Head of caudate nucleus (tissue), 42 donors: ENCODE results near the gene LAMP5.

Experiments
- DNase-seq, 42 donors: peaks; one replicate each; pipeline versions ENCODE4 v3.0.0 to v3.0.0-alpha.2; 2020 to 2021; ENCODE audit warnings: mixed read lengths in 7 of 42
- intact Hi-C: fragments of 100-400 bp; cut with DNase I; formaldehyde crosslinking; loops from one replicate; pipeline ENCODE4 v1.15.0; 2022

The LAMP5 gene

DNA sequence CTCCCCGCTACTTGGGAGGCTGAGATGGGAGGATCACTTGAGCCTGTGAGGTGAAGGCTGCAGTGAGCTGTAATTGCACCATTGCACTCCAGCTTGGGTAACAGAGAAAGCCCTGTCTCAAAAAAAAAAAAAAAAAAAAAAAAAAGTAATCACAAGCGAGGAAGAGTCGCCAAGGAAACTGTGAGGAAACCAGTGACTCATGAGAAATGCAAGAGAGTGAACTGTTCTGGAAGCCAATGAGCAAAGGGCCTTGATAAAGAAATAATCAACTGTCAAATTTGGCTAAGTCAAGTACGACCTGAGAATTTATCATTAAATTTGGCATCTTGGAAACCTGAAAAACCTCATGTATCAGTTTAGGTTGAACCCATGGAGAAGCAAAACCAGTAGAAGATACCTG, 16.1 kb upstream of the LAMP5 start:
- DNase-seq = peak in 1 of 42 donors; percentile 34
- intact Hi-C loops = no loop called here

DNA sequence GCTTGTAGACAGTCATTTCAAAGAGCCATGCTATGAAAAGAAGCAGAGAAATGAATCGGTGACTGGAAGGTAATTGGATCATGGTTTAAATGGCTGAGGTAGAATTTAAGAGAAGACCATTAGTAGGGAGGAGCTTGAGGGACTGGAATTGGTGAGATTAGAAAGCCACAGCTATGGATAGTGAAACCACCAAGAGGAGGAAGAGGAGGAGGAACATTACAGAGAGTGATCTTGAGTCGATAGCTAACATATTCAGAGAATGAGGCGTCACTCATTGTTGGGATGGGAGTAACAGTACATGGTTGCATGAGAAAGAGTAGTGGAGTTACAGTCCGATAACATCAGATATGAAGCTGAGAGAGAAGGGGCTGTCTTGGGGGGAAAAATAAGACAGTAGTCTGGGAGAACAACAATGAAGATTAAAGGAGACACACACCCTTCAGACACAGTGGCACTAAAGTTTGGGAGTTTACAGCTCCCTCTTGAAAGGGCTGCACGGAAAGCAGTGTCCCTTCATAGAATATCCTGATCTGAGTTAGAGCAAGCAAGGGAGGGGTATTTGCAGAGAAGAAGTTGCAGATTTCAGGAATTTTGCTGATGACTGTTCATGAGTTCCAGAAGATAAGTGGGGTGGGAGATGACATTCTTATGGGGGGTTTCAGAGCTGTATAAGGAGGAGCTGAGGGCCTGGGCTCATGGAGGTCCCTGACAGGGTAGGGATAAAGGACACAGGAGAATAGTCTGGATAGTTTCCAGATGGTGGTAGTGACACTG, 15.1 kb upstream of the LAMP5 start:
- DNase-seq = peak in 1 of 42 donors; percentile 15
- intact Hi-C loops = no loop called here

DNA sequence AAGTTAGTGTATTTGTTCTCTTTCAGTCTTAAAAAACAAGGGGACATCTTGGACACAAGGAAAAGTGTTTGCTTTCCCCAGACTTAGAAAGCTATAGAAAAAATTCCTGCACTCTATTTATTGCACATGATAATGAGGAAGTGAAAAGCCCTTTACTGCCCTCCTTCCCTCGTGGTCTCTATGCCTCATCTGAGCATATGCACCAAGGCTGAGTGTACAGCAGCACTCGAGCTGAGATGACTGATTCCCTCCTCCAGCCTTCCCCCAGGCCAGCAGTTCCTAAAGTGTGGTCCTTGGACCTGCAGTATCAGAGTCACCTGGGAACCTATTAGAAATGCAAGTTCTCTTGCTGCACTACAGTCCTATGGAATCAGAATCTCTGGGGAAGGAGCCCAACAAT, 14.3 kb upstream of the LAMP5 start:
- intact Hi-C loops = no loop called here
- DNase-seq = peak in 2 of 42 donors; percentile 26 to 39

- no peak for DNase-seq
- intact Hi-C loops = no loop called here
Observed at GRCh38 chr20:9501473-9501872, 12.9 kb upstream of the LAMP5 start.

GRCh38 chr20:9503526-9504245, 10.7 kb upstream of the LAMP5 start:
- DNase-seq = peak in 11 of 42 donors; percentile 7 to 58 (median 44)
- intact Hi-C loops = no loop called here

DNA sequence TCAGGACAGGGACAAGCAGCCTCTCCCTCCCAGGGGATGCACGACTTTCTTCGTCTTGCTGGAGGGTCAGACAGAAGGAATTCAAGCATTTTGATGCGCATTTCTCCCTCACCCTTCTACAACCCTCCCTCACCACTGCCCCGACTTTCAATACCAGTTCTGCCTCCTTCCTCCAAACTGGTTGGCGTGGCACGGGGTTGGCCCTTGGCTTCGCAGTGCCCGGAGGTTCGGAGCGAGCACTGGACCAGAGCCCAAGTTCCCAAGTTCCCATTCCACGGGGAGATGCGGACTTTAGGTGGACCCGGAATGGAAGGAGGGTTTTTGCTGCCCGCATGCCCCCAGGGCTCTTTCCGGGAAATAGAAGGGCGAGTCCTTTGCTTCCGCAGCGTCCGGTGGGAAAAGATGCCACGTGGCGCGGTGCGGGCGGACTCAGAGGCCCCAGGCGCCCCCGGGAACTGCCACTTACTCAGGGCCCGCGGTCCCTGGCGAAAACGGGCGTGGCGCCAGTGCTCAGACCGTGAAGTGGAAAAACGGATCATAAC, 8.0 kb upstream of the LAMP5 start:
- intact Hi-C loops = no loop called here
- DNase-seq = peak in 1 of 42 donors; percentile 48

GRCh38 chr20:9506964-9507369, 7.4 kb upstream of the LAMP5 start:
- peak in 30 of 42 donors; percentile 20 to 72 (median 51) for DNase-seq
- intact Hi-C loops = no loop called here

DNA sequence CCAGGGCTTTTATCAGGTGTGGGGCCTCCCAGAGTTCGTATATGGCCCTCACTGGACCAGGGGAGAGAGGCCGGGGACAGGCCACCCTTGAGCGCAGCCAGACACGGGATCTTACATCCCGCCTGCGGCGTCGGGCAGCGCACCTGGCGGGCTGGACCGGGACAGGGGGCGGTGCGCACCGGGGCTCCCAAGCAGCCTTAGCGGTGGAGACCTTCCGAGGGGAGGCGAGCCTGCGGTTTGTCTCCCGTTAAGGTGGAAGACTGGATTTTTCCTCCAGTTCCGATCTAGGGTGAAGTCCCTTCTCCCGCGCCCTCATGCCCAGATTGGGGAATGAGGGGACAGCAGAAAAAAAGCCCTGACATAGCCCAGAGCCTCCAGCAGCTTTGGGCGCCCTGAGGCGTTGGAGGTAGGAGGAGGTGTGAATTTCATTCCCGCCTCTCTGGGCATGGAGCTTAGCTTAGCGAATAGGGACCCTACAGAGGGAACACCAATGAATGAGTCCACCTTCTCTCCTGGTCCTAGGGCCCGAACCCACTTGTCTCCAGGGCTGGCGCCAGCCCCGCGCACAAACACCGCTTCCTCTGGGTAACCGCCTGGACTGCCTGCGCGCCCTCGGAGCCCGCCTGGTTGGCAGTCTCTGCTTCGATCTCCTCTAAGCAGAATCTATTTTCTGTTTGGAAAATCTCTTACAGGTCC, 6.7 kb upstream of the LAMP5 start:
- intact Hi-C loops = no loop called here
- no peak for DNase-seq

- no peak for DNase-seq
- intact Hi-C loops = no loop called here
Observed at GRCh38 chr20:9508240-9508661, 6.1 kb upstream of the LAMP5 start.

DNA sequence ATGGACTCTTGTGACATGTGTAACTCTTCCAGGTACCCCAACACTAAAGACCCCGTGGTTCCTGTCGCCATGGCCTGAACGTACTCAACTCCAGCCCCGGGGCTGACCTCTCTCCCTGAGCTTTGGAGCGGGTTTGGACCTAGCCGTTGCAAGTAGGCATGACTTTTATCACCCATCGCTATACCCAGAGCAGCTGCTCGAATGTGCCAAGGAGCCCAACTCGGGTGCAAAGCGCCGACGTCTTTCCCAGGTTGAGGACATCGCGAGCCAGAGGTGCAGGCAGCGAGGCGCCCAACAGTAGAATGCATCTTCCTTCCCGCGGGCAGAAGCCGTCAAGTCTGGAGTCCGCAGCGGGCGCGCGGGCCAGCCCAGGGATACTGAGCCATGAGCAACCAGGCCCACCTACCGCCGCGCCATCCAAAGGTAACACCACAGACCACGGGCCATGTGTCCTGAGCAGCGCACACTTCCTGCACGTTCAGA, 5.7 kb upstream of the LAMP5 start:
- intact Hi-C loops = no loop called here
- no peak for DNase-seq

GRCh38 chr20:9509246-9509645, 5.1 kb upstream of the LAMP5 start:
- no peak for DNase-seq
- intact Hi-C loops = no loop called here

DNA sequence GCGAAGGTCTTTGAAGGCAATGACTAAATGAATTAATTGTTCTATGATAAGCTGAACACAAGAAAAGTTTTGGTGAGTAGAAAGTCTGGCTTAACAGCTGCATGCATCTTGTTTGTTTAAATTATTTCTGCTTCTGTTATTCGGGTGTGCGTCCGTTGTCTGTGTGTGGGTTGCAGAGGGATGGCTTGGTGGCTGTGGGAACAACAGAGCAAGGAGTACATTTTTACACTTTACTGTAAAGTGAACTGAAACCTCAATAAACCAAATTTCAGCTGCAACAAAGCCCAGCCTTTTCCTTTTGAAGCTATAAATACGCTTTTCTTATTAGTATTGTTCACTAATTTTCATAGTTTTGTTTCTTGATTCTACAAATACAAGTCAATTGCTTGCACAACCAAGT, 3.5 kb upstream of the LAMP5 start:
- DNase-seq = no peak
- intact Hi-C loops = no loop called here

DNA sequence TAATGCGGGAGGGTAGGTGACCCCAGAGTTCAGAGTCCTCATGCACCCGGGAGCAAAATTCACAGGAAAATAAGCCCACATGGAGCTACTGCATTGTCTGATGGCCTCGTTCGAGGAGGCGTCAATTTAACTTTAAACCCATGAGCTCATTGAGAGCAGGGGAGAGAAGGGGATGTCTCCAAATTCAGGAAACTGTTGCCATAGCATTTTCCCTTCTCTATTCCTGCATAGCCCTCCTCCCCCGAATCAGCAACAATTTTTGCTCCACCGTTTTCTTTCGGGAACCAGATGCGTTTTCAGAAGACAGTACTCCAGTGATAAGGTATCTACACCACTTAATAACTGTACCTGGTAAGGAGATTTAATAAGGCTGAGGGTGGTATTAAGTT, 324 bp upstream of the LAMP5 start:
- peak in 12 of 42 donors; percentile 20 to 64 (median 31) for DNase-seq
- intact Hi-C loops = no loop called here

GRCh38 chr20:9515214-9515585, 810 bp downstream of the LAMP5 start:
- intact Hi-C loops = no loop called here
- DNase-seq = peak in 35 of 42 donors; percentile 22 to 79 (median 56)

DNA sequence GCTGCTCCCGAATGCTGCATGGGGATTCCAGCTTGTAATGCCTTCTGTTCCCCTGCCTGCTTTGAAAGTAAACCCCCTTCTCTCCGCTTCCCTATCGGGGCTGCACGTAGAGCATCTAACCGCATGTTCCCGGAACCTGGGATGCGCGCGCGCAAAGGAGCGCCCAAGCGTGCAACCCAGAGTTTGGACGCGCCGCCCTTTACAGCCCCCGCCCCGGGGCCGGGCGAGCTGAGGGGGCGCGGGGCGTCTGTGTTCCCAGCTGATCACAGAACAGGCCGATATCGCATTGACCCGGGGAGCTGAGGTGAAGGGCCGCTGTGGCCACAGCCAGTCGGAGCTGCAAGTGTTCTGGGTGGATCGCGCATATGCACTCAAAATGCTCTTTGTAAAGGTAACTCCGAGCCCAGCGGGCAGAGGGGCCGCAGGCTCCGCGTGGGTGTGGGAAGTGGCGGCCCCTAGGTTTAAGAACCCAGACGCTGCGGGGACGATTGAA, 1.4 kb downstream of the LAMP5 start:
- intact Hi-C loops = no loop called here
- peak in 32 of 42 donors; percentile 37 to 72 (median 54) for DNase-seq

GRCh38 chr20:9516234-9516871, 2.0 kb downstream of the LAMP5 start:
- intact Hi-C loops = no loop called here
- DNase-seq = peak in 23 of 42 donors; percentile 10 to 67 (median 46)

DNA sequence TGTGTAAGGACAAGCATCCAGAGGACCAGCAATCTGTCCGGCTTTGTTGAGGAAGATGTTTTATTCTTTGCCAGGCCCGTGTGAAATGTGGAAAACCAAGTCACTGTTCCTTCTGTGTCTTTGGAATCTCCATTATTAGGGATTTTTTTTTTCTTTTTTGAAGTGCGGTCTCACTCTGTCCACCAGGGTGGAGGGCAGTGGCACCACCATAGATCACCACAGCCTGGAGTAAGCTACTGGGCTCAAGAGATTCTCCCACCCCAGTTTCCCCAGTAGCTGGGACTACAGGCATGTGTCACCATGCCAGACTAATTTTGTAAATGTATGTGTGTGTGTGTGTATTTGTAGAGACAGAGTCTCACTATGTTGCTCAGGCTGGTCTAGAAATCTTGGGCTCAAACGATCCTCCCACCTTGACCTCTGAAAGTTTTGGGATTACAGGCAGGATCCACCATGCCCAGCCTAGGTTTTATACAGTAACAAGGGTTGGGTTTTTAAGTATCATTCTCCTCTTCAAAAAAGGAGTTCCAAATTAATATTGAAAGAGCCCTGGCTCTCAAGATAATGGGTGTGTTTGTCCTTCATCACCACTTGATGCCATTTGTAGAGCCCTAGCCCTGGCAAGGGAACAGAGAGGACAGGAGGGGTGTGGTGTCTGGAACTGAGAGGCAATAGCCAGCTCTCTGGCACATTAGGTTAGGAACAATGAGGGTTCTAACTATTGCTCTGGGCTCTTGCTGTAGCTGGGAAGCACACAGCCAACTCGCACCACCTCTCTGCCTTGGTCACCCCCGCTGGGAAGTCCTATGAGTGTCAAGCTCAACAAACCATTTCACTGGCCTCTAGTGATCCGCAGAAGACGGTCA, 3.1 kb downstream of the LAMP5 start:
- intact Hi-C loops = no loop called here
- no peak for DNase-seq

GRCh38 chr20:9518576-9519175, 4.3 kb downstream of the LAMP5 start:
- DNase-seq = peak in 1 of 42 donors; percentile 17
- intact Hi-C loops = no loop called here
